ENCODE results near the gene KLK13.

- no peak for TF ChIP-seq EP300 (IDR thresholded peaks at IDR 0.05; ENCODE audit: borderline replicate concordance in 1 of 2, low read depth in 1 of 2, low read length in 1 of 2)
- no peak for TF ChIP-seq POLR2AphosphoS5 (IDR thresholded peaks at IDR 0.05; ENCODE audit: low read depth, low read length)
- TF ChIP-seq CHD2 (IDR thresholded peaks at IDR 0.05; ENCODE audit: low read length, partially characterized antibody) = no peak
- no peak for TF ChIP-seq USF2 (IDR thresholded peaks at IDR 0.05; ENCODE audit: borderline replicate concordance, low read depth, low read length)
These were observed 24.7 kb downstream of the KLK13 start for GRCh38 chr19:51040151-51040550.

All from SK-N-SH (cell line).